H1 (cell line): Measurements from ENCODE around the gene BTN2A1. TPM values are rescaled to one million over a fixed set of nuclear protein-coding genes. Genes with fewer than 3 reads are reported as not detected.

Experiments
- CHD1 ChIP-seq: IDR thresholded peaks from 2 replicates; pipeline ENCODE4 v1.6.1; 2012; ENCODE audit warnings: low read depth, low read length, improper control_type of control experiment
- CTBP2 ChIP-seq: IDR thresholded peaks from 2 replicates; pipeline ENCODE4 v1.7.0; 2011; ENCODE audit warnings: borderline replicate concordance, mild to moderate bottlenecking, moderate library complexity, mixed read lengths, low read length; ENCODE audit not compliant: insufficient read depth, insufficient read length
- KDM1A ChIP-seq: fragments of 200-600, 300-600 bp; sonication (generic); IDR thresholded peaks from 2 replicates; pipeline ENCODE4 v1.7.1; 2016; ENCODE audit warnings: mild to moderate bottlenecking, low read length, borderline replicate concordance
- SP4 ChIP-seq: IDR thresholded peaks from 2 replicates; pipeline ENCODE4 v1.6.1; 2012; ENCODE audit warnings: low read length, inconsistent platforms
- SUZ12 ChIP-seq: fragments of 200-600 bp; sonication (generic); IDR thresholded peaks from 2 replicates; pipeline ENCODE4 v1.6.1; 2012; ENCODE audit warnings: mild to moderate bottlenecking, inconsistent platforms, low read length, moderate library complexity, mixed read lengths
- polyA plus RNA-seq, 7 experiments: library from polyadenylated mRNA; depleted of rRNA in 3 of 7; stranded (reverse) in 5 of 7; unstranded in 2 of 7; fragments of >200 nt in 5 of 7; fragments of 200-250 nt in 2 of 7; gene quantifications; 1 replicate in 5 of 7; 2 replicates in 1 of 7; 4 replicates in 1 of 7; pipeline versions ENCODE4 v1.2.1 to v1.2.3, GENCODE V29; 2011 to 2013; ENCODE audit warnings: missing spikeins in 2 of 7, mixed read lengths in 2 of 7
- total RNA-seq: library from RNA; stranded (reverse); fragmentation: NEBNext Ultra II Directional; extraction: Animal tissue kit (Norgen Biotek cat#: 25700); gene quantifications from 2 replicates; pipeline ENCODE4 v1.2.1, GENCODE V29; 2021

BTN2A1 gene
- total and polyA plus RNA-seq, 2 of the 8 experiments (the other 6 are each of a cell fraction or from before 2014, with no cell fraction given): 8.7 to 11.0 TPM

- TF ChIP-seq SP4 (no peak), CHD1 (no peak), CTBP2 (no peak), KDM1A (no peak), SUZ12 (no peak)
Observed at GRCh38 chr6:26441977-26442376, 15.8 kb upstream of the BTN2A1 start (continued).
